MM.1S (cell line): ENCODE results near the gene DUOXA1.

ENCODE experiments used
- DNase-seq: peaks from one replicate; pipeline ENCODE4 v3.0.0-alpha.2; 2015
- H2AFZ ChIP-seq: fragments of 300-600 bp; sonication (generic); 2 replicates; pipeline ENCODE4 v1.6.0; 2016; ENCODE audit warnings: antibody characterized with exemption, low read length
- H3F3A ChIP-seq: fragments of 300-600 bp; sonication (generic); 2 replicates; pipeline ENCODE4 v1.6.1; 2016; ENCODE audit warnings: mild to moderate bottlenecking, antibody characterized with exemption, low read length, moderate library complexity, mixed read lengths; ENCODE audit not compliant: insufficient read depth
- H3K27ac ChIP-seq: fragments of 300-600 bp; sonication (generic); 2 replicates; pipeline ENCODE4 v1.5.1; 2016; ENCODE audit warnings: mild to moderate bottlenecking, low read length
- H3K27me3 ChIP-seq: fragments of 300-600 bp; sonication (generic); replicated peaks from 2 replicates; pipeline ENCODE4 v1.6.0; 2016; ENCODE audit warnings: low read length; ENCODE audit not compliant: insufficient read depth
- H3K36me3 ChIP-seq: fragments of 300-600 bp; sonication (generic); replicated peaks from 2 replicates; pipeline ENCODE4 v1.6.1; 2016; ENCODE audit warnings: mild to moderate bottlenecking, low read length, mixed read lengths; ENCODE audit not compliant: insufficient read depth
- H3K4me1 ChIP-seq: fragments of 300-600 bp; sonication (generic); 2 replicates; pipeline ENCODE4 v1.6.1; 2016; ENCODE audit warnings: low read length, mixed read lengths
- H3K4me2 ChIP-seq: fragments of 300-600 bp; sonication (generic); 2 replicates; pipeline ENCODE4 v1.6.0; 2016; ENCODE audit warnings: low read depth, low read length
- H3K4me3 ChIP-seq: fragments of 300-600 bp; sonication (generic); 2 replicates; pipeline ENCODE4 v1.5.1; 2016; ENCODE audit warnings: low read length, mixed read lengths
- H3K79me2 ChIP-seq: fragments of 300-600 bp; sonication (generic); 2 replicates; pipeline ENCODE4 v1.6.1; 2016; ENCODE audit warnings: mixed run types, low read length, mixed read lengths
- H3K9ac ChIP-seq: fragments of 300-600 bp; sonication (generic); 2 replicates; pipeline ENCODE4 v1.6.1; 2016; ENCODE audit warnings: low read length, mixed read lengths
- H3K9me2 ChIP-seq: fragments of 300-600 bp; sonication (generic); replicated peaks from 2 replicates; pipeline ENCODE4 v1.6.1; 2016; ENCODE audit warnings: mild to moderate bottlenecking, low read length, mixed read lengths; ENCODE audit not compliant: insufficient read depth
- H3K9me3 ChIP-seq: fragments of 300-600 bp; sonication (generic); replicated peaks from 2 replicates; pipeline ENCODE4 v1.6.1; 2016; ENCODE audit warnings: mild to moderate bottlenecking, low read length, mixed read lengths; ENCODE audit not compliant: insufficient read depth
- H4K20me1 ChIP-seq: fragments of 300-600 bp; sonication (generic); 2 replicates; pipeline ENCODE4 v1.6.1; 2016; ENCODE audit warnings: mild to moderate bottlenecking, low read length, moderate library complexity, mixed read lengths; ENCODE audit not compliant: insufficient read depth
- EZH2 ChIP-seq: fragments of 300-600 bp; sonication (generic); optimal IDR thresholded peaks from 2 replicates; pipeline ENCODE3; 2017; ENCODE audit warnings: low read depth, mild to moderate bottlenecking, antibody characterized with exemption, low read length, mixed read lengths
- EZH2phosphoT487 ChIP-seq: fragments of 300-600 bp; sonication (generic); IDR thresholded peaks from 2 replicates; pipeline ENCODE4 v1.6.1; 2018; ENCODE audit warnings: antibody characterized with exemption, low read length
- TF ChIP-seq, protein P1 (sequence below): fragments of 300-600 bp; sonication (generic); IDR thresholded peaks from 2 replicates; pipeline ENCODE4 v1.5.1; 2016; ENCODE audit warnings: antibody characterized with exemption, low read length, mixed read lengths

The DUOXA1 gene

DNA sequence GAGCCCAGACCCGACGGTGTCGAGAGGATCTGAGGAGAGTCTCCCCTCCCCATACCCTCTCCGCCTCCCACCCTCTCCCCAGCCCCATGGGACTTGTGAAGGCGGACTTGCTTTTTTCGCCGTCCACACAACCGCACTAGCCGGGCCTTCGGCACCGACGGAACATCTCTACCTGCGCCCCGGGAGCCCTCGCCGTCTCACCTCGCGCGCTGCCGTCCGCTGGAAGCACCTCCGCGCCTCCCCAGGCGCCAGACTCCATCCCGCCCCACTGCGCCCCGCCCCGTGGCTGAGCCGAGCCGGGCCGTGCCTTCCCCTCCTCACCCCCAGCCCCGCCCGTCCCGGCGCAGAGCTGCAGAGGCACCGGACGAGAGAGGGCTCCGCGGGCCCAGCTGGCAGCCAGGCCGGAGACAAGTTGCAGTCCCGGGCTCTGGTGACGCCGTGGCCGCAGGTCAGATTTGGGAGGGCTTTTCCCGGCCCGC lies at the start of gene DUOXA1, which contains the start of gene DUOX1:
DUOXA1 (minus strand) TSS at position 229 of the 479 bp plus-strand sequence. CDS start 6,865 bp downstream, outside the sequence.
DUOX1 (plus strand) TSS at position 344 of the 479 bp plus-strand sequence. CDS start 1,973 bp downstream, outside the sequence.
- H3K4me1 ChIP-seq = 0 out of 2 replicates have a peak, but pooled peaks cover under 1% of the 10 kb centered on the region
- TF ChIP-seq, protein P1, sequence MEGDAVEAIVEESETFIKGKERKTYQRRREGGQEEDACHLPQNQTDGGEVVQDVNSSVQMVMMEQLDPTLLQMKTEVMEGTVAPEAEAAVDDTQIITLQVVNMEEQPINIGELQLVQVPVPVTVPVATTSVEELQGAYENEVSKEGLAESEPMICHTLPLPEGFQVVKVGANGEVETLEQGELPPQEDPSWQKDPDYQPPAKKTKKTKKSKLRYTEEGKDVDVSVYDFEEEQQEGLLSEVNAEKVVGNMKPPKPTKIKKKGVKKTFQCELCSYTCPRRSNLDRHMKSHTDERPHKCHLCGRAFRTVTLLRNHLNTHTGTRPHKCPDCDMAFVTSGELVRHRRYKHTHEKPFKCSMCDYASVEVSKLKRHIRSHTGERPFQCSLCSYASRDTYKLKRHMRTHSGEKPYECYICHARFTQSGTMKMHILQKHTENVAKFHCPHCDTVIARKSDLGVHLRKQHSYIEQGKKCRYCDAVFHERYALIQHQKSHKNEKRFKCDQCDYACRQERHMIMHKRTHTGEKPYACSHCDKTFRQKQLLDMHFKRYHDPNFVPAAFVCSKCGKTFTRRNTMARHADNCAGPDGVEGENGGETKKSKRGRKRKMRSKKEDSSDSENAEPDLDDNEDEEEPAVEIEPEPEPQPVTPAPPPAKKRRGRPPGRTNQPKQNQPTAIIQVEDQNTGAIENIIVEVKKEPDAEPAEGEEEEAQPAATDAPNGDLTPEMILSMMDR = no peak
- TF ChIP-seq EZH2 = no peak
- no peak for TF ChIP-seq EZH2phosphoT487
- H2AFZ ChIP-seq = no peak within 1 kb of the TSS
- no peaks in the 10 kb centered on the region for H3F3A ChIP-seq
- H3K4me2 ChIP-seq = no peak within 1 kb of the TSS
- H3K4me3 ChIP-seq = no peak within 1 kb of the TSS
- no peaks in the 10 kb centered on the region; the same call in 1 of the 2 replicates for H4K20me1 ChIP-seq
- no peaks in the 10 kb centered on the region for H3K9me2 ChIP-seq
- peaks cover 26% of the 10 kb centered on the region; the same call in 1 of the 2 replicates for H3K27me3 ChIP-seq
- H3K9ac ChIP-seq = no peak within 1 kb of the TSS
- no peak within 1 kb of the TSS for H3K27ac ChIP-seq
- H3K9me3 ChIP-seq = no peaks in the 10 kb centered on the region
- no peaks in the 10 kb centered on the region for H3K79me2 ChIP-seq
- DNase-seq = peak; percentile 9
- no peaks in the 10 kb centered on the region for H3K36me3 ChIP-seq

GRCh38 chr15:45177285-45177684 lies 47.6 kb upstream of the DUOXA1 start:
- Histone ChIP-seq H3K4me1 (no peaks in the 10 kb centered on the region), H3K27me3 (no peaks in the 10 kb centered on the region), H3K4me2 (no peak overlapping the region), H3K79me2 (no peaks in the 10 kb centered on the region), H3K9me2 (no peaks in the 10 kb centered on the region), H3K9me3 (no peaks in the 10 kb centered on the region), H3K27ac (no peak overlapping the region), H3K36me3 (no peaks in the 10 kb centered on the region), H3F3A (no peaks in the 10 kb centered on the region), H4K20me1 (no peaks in the 10 kb centered on the region), H3K9ac (no peak overlapping the region), H3K4me3 (no peak overlapping the region), H2AFZ (no peak overlapping the region)
- DNase-seq = no peak
- TF ChIP-seq, protein P1 = no peak

DNA sequence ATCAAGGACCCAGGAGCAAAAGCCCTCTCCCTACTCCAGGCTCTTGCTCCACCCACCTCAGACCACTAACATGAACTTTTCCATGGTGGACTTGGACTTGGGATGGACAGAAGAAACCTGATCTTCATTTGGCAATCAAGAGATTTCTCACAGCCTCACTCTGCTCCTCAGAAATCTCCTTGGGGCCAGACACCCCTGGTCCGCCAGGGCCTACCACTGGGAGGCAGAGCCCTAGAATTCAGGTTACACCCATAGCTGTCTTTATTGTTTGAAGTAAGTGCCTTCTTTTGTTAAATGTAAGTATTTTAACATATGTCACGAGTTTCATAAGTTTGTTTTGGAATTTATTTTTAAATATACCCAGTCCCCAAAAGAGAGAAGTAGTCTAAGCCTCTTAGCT lies 44.9 kb upstream of the DUOXA1 start:
- no peaks in the 10 kb centered on the region for H3K9me2 ChIP-seq
- TF ChIP-seq EZH2 (no peak), EZH2phosphoT487 (no peak)
- TF ChIP-seq, protein P1 = no peak
- H3K4me2 ChIP-seq = no peak overlapping the region
- no peaks in the 10 kb centered on the region for H3K79me2 ChIP-seq
- no peak overlapping the region for H3K27ac ChIP-seq
- no peak for DNase-seq
- no peaks in the 10 kb centered on the region for H3K9me3 ChIP-seq
- no peaks in the 10 kb centered on the region for H3K36me3 ChIP-seq
- H2AFZ ChIP-seq = no peak overlapping the region
- H3K4me3 ChIP-seq = no peak overlapping the region
- no peaks in the 10 kb centered on the region for H3K27me3 ChIP-seq
- H3K9ac ChIP-seq = no peak overlapping the region
- no peaks in the 10 kb centered on the region; the same call in 1 of the 2 replicates for H3F3A ChIP-seq
- no peaks in the 10 kb centered on the region for H3K4me1 ChIP-seq
- no peaks in the 10 kb centered on the region for H4K20me1 ChIP-seq
